AG08396 (cell line): ENCODE measurements around the gene YTHDC1.
"Not testable (repeated sequence)": the region's sequence is repeated elsewhere in the genome, so short reads cannot be mapped to it uniquely, and the experiment has no call there.

Experiments
- DNase-seq: peaks from one replicate; pipeline ENCODE4 v3.0.0; 2012; ENCODE audit warnings: low spot score, mixed read lengths

YTHDC1 gene

GRCh38 chr4:68288393-68288740 is 61.5 kb downstream of the YTHDC1 start:
- no peak for DNase-seq

- no peak for DNase-seq
Observed at GRCh38 chr4:68287704-68288392, 62.0 kb downstream of the YTHDC1 start.

GRCh38 chr4:68283714-68284113 is 66.2 kb downstream of the YTHDC1 start:
- DNase-seq: no peak

GRCh38 chr4:68283095-68283494 is 66.8 kb downstream of the YTHDC1 start:
- DNase-seq: no peak

GRCh38 chr4:68281796-68282740 is 67.8 kb downstream of the YTHDC1 start:
- DNase-seq: not testable (repeated sequence)

DNA sequence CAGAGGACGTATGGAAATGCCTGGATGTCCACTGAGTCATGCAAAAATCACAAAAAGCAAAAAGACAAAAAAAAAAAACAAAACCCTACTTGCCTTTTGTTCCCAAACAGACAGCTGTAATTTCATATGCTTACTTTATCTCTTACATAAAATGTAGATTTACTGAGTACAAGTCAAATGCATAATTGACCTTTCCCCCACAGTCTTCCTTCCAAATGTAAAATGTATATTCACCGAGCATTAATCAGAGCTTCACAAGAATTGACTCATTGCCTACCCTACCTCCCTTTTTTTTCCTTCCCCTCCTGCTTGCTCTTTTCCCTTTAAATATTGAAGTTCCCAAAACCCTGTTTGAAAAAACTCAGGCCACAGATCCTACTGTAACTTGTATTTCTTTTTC is 71.9 kb downstream of the YTHDC1 start:
- no peak for DNase-seq

- DNase-seq: no peak
Observed at GRCh38 chr4:68277627-68278026, 72.3 kb downstream of the YTHDC1 start.

GRCh38 chr4:68272860-68273259 is 77.0 kb downstream of the YTHDC1 start:
- DNase-seq: no peak

- no peak for DNase-seq
Observed at GRCh38 chr4:68272380-68272779, 77.5 kb downstream of the YTHDC1 start.

DNA sequence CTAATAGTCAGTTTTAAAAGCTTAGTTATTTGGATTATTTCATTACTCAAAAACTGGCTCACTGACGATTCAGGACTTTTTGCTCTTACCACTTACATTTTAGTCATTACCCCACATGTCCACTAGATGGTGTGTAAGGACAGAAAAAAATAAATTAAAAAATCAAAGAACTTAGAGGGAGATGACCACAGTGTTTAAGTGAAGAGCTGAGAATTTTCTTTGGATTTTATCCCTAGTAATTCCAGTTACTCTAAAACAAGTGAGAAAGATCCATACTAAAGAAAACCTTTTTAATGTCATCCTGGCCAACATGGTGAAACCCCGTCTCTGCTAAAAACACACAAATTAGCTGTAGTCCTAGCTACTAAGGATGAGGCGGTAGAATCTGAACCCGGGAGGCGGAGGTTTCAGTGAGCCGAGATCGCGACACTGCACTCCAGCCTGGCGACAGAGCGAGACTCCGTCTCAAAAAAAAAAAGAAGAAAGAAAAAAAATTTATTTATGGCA is 78.0 kb downstream of the YTHDC1 start:
- peak; percentile 36 for DNase-seq

GRCh38 chr4:68267433-68267944 is 82.4 kb downstream of the YTHDC1 start:
- no peak for DNase-seq

DNA sequence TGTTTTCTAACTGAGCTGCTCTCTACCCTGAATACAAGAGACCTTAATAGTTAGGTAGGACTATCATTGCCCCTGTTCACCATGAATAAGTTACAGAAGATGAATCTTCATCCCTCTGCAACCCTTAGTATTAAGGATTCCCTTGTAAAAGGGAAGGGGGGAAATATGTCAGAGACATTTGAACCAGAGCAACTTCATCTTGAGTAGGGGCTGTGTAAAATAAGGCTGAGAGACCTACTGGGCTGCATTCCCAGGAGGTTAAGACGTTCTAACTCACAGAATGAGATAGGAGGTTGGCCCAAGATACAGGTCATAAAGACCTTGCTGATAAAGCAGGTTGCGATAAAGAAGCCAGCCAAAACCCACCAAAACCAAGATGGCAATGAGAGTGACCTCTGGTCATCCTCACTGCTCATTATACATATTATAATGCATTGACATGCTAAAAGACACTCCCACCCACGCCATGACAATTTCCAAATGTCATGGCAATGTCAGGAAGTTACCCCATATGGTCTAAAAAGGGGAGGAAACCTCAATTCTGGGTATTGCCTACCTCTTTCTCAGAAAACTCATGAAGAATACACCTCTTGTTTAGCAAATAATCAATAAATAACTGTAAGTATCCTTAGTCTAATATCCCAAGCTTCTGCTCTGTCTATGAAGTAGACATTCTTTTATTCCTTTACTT is 84.9 kb downstream of the YTHDC1 start:
- DNase-seq: no peak
